ENCODE measurements around the gene ARHGAP20. TPM values are rescaled to one million over a fixed set of nuclear protein-coding genes. Genes with fewer than 3 reads are reported as not detected.

ARHGAP20 gene
- total and polyA plus RNA-seq, 2 of the 8 experiments (the other 6 are each of a cell fraction or from before 2014, with no cell fraction given), result 0.05 to 0.28 TPM

DNA sequence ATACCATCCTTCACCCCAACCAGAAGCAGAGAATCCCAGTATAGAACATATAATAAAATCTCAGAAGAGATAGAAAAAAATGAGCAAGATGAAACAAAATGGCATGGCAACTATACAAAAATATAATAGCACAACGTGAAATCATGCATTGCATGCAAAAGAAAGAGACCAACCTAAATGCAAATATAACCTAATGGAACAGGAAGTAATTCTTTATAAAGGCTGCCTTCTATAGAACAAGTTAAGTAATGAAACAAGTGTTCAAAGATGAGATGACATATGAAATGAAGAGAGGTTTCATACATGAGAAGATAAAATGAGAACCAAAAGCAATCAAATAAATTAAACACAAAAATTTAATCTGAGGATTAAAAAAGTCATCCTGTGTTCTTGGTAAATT lies 18.5 kb upstream of the ARHGAP20 start (continued):
- no peak for TF ChIP-seq SIN3A (conservative IDR thresholded peaks at IDR 0.05 in 1 of 2, IDR thresholded peaks at IDR 0.05 in 1 of 2; ENCODE audit: low read depth in 1 of 2, low read length in 2 of 2)
- TF ChIP-seq, protein P1, sequence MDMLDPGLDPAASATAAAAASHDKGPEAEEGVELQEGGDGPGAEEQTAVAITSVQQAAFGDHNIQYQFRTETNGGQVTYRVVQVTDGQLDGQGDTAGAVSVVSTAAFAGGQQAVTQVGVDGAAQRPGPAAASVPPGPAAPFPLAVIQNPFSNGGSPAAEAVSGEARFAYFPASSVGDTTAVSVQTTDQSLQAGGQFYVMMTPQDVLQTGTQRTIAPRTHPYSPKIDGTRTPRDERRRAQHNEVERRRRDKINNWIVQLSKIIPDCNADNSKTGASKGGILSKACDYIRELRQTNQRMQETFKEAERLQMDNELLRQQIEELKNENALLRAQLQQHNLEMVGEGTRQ (IDR thresholded peaks at IDR 0.05; ENCODE audit: low read length), result no peak
- TF ChIP-seq, protein P2, sequence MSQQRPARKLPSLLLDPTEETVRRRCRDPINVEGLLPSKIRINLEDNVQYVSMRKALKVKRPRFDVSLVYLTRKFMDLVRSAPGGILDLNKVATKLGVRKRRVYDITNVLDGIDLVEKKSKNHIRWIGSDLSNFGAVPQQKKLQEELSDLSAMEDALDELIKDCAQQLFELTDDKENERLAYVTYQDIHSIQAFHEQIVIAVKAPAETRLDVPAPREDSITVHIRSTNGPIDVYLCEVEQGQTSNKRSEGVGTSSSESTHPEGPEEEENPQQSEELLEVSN (IDR thresholded peaks at IDR 0.05), result no peak
- no peak for TF ChIP-seq SAP30 (IDR thresholded peaks at IDR 0.05; ENCODE audit: insufficient read depth, insufficient replicate concordance, low read length)

Measured in H1 (cell line).